H9 (cell line): ENCODE measurements around the gene GEMIN4. TPM values are rescaled to one million over a fixed set of nuclear protein-coding genes. Genes with fewer than 3 reads are reported as not detected.

Experiments
- DNase-seq: peaks from one replicate; pipeline ENCODE4 v3.0.0-alpha.2; 2017
- H2AFZ ChIP-seq: one replicate; pipeline ENCODE4 v1.6.1; 2013; ENCODE audit warnings: mild to moderate bottlenecking, low read length, control low read depth, moderate library complexity
- H2AK5ac ChIP-seq: 2 replicates; pipeline ENCODE4 v1.6.1; 2013; ENCODE audit warnings: low read length, control low read depth, mixed read lengths; ENCODE audit not compliant: insufficient read length
- H2BK120ac ChIP-seq: one replicate; pipeline ENCODE4 v1.6.1; 2013; ENCODE audit warnings: low read depth, mild to moderate bottlenecking, low read length, control low read depth, inconsistent platforms; ENCODE audit not compliant: poor library complexity, severe bottlenecking
- H2BK12ac ChIP-seq: 2 replicates; pipeline ENCODE4 v1.6.1; 2013; ENCODE audit warnings: low read length, control low read depth, mixed read lengths, low read depth; ENCODE audit not compliant: insufficient read length
- H2BK15ac ChIP-seq: 2 replicates; pipeline ENCODE4 v1.6.1; 2013; ENCODE audit warnings: low read depth, low read length, control low read depth
- H2BK20ac ChIP-seq: one replicate; pipeline ENCODE4 v1.6.1; 2013; ENCODE audit warnings: low read depth, mild to moderate bottlenecking, low read length, control low read depth, inconsistent platforms; ENCODE audit not compliant: poor library complexity, severe bottlenecking
- H2BK5ac ChIP-seq: 2 replicates; pipeline ENCODE4 v1.6.1; 2013; ENCODE audit warnings: low read length, control low read depth, mixed read lengths; ENCODE audit not compliant: insufficient read length
- H3K14ac ChIP-seq: 2 replicates; pipeline ENCODE4 v1.6.1; 2013; ENCODE audit warnings: low read length, control low read depth; ENCODE audit not compliant: insufficient read depth
- H3K18ac ChIP-seq: 2 replicates; pipeline ENCODE4 v1.6.1; 2013; ENCODE audit warnings: low read depth, mild to moderate bottlenecking, mixed read lengths, low read length, control low read depth; ENCODE audit not compliant: insufficient read length
- H3K23ac ChIP-seq: 2 replicates; pipeline ENCODE4 v1.6.1; 2013; ENCODE audit warnings: low read length, control low read depth, mixed read lengths, low read depth; ENCODE audit not compliant: insufficient read length
- H3K23me2 ChIP-seq: 2 replicates; pipeline ENCODE4 v1.6.1; 2013; ENCODE audit warnings: low read depth, mild to moderate bottlenecking, mixed read lengths, low read length, control low read depth; ENCODE audit not compliant: insufficient read length, poor library complexity, severe bottlenecking
- H3K27ac ChIP-seq: 2 replicates; pipeline ENCODE4 v1.5.1; 2013; ENCODE audit warnings: low read length, control low read depth, mixed read lengths, low read depth; ENCODE audit not compliant: insufficient read length
- H3K27me3 ChIP-seq: 2 replicates; pipeline ENCODE4 v1.6.1; 2013; ENCODE audit warnings: low read length, control low read depth, inconsistent platforms; ENCODE audit not compliant: insufficient read depth
- H3K4ac ChIP-seq: 2 replicates; pipeline ENCODE4 v1.6.1; 2013; ENCODE audit warnings: low read depth, mild to moderate bottlenecking, control low read depth, inconsistent platforms, low read length, moderate library complexity
- H3K4me1 ChIP-seq: 2 replicates; pipeline ENCODE4 v1.6.1; 2013; ENCODE audit warnings: low read length, control low read depth, inconsistent platforms; ENCODE audit not compliant: insufficient read depth
- H3K4me2 ChIP-seq: 2 replicates; pipeline ENCODE4 v1.6.1; 2013; ENCODE audit warnings: low read length, control low read depth, mixed read lengths; ENCODE audit not compliant: insufficient read length, insufficient read depth
- H3K56ac ChIP-seq: 2 replicates; pipeline ENCODE4 v1.6.1; 2013; ENCODE audit warnings: low read depth, mild to moderate bottlenecking, mixed read lengths, low read length, control low read depth; ENCODE audit not compliant: insufficient read length
- H3K79me1 ChIP-seq: 2 replicates; pipeline ENCODE4 v1.6.1; 2013; ENCODE audit warnings: low read depth, mild to moderate bottlenecking, moderate library complexity, low read length, control low read depth, inconsistent platforms; ENCODE audit not compliant: insufficient read depth, poor library complexity, severe bottlenecking
- H3K79me2 ChIP-seq: 2 replicates; pipeline ENCODE4 v1.6.1; 2013; ENCODE audit warnings: low read length, control low read depth, inconsistent platforms; ENCODE audit not compliant: insufficient read depth
- H3K9ac ChIP-seq: 2 replicates; pipeline ENCODE4 v1.6.1; 2013; ENCODE audit warnings: low read length, control low read depth, mixed read lengths; ENCODE audit not compliant: insufficient read length; ENCODE audit errors: extremely low read depth
- H3K9me3 ChIP-seq: one replicate; pipeline ENCODE4 v1.6.1; 2013; ENCODE audit warnings: low read depth, low read length, inconsistent platforms; ENCODE audit not compliant: control insufficient read depth
- H3T11ph ChIP-seq: one replicate; pipeline ENCODE4 v1.6.1; 2013; ENCODE audit warnings: mild to moderate bottlenecking, low read length, control low read depth, inconsistent platforms
- H4K20me1 ChIP-seq: one replicate; pipeline ENCODE4 v1.6.1; 2013; ENCODE audit not compliant: control insufficient read depth, insufficient read length, insufficient read depth
- H4K5ac ChIP-seq: 2 replicates; pipeline ENCODE4 v1.6.1; 2013; ENCODE audit warnings: low read depth, mild to moderate bottlenecking, mixed read lengths, low read length, control low read depth; ENCODE audit not compliant: insufficient read length
- H4K8ac ChIP-seq: replicated peaks from 2 replicates; pipeline ENCODE4 v1.6.1; 2013; ENCODE audit warnings: low read length, control low read depth, mixed read lengths, low read depth; ENCODE audit not compliant: insufficient read length
- H4K91ac ChIP-seq: 2 replicates; pipeline ENCODE4 v1.6.1; 2013; ENCODE audit warnings: low read depth, mild to moderate bottlenecking, moderate library complexity, mixed read lengths, low read length, control low read depth; ENCODE audit not compliant: insufficient read length
- H3K27ac Mint-ChIP-seq, 3 experiments: 2 replicates in 2 of 3; 3 replicates in 1 of 3; pipeline ENCODE4 v1.8.0; 2020 to 2021; ENCODE audit warnings: mixed read lengths in 3 of 3, mild to moderate bottlenecking in 1 of 3, moderate library complexity in 1 of 3
- H3K27me3 Mint-ChIP-seq: 2 replicates; pipeline ENCODE4 v1.8.0; 2021; ENCODE audit warnings: low read depth, mild to moderate bottlenecking, moderate library complexity, mixed read lengths
- H3K36me3 Mint-ChIP-seq, 3 experiments: 2 replicates in 2 of 3; 3 replicates in 1 of 3; pipeline ENCODE4 v1.8.0; 2020 to 2021; ENCODE audit warnings: low read depth in 3 of 3, mixed read lengths in 3 of 3; ENCODE audit not compliant: insufficient read depth in 1 of 3
- H3K4me1 Mint-ChIP-seq, 2 experiments: 2 replicates each; pipeline ENCODE4 v1.8.0; 2020; ENCODE audit warnings: mixed read lengths in 2 of 2
- H3K4me3 Mint-ChIP-seq, 2 experiments: 2 replicates in 1 of 2; 3 replicates in 1 of 2; pipeline ENCODE4 v1.8.0; 2020 to 2021; ENCODE audit warnings: mild to moderate bottlenecking in 2 of 2, mixed read lengths in 2 of 2, moderate library complexity in 1 of 2
- H3K9me3 Mint-ChIP-seq, 2 experiments: 2 replicates in 1 of 2; 3 replicates in 1 of 2; pipeline ENCODE4 v1.8.0; 2020; ENCODE audit warnings: mild to moderate bottlenecking in 2 of 2, mixed read lengths in 2 of 2, moderate library complexity in 1 of 2
- WGBS: extraction: QIAGEN DNeasy Blood & Tissue Kit; methylation state at CpG from one replicate; pipeline ENCODE4 v1.1.7; 2013; ENCODE audit warnings: missing lambda C conversion rate, low lambda C conversion rate, mixed read lengths; ENCODE audit not compliant: insufficient read length; ENCODE audit errors: extremely low coverage; 5-methylcytosine and 5-hydroxymethylcytosine counted together
- total RNA-seq: library from RNA; stranded (reverse); gene quantifications from 2 replicates; pipeline ENCODE4 v1.2.1, GENCODE V29; 2021
- TF ChIP-seq, protein P1 (sequence below): fragments of 200-600 bp; sonication (generic); conservative IDR thresholded peaks from 3 replicates; pipeline ENCODE4 v1.8.0; 2021; ENCODE audit warnings: antibody characterized with exemption, mild to moderate bottlenecking

The GEMIN4 gene
- total RNA-seq, 1 experiment from 2014 or later = 56.8 TPM

DNA sequence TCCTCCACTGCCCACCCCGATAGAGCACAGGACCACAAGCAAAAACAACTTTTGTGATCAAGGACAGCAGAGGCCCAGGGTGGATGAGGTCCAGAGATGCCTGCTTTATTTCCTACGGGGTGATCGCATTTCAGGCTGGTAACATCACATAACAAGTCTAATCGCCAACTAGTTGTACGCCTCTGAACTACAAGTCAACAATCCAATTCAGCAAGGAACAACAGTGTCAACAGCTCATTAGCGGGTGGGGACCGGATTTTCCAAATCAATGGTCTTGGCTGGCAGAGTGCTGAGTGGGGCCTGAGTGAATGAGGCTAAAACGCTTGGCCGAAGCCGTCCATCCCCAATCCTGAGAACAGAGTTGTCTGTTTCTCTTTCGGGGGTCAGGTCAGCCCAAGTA, 47.2 kb upstream of the GEMIN4 start:
- no peak overlapping the region for H2BK15ac ChIP-seq
- H3K27ac Mint-ChIP-seq = peak overlapping the region in 2 of 3 experiments; percentile 53 to 91; a peak in 4 of 7 replicates
- H3K4me2 ChIP-seq = no peak overlapping the region

More for the DNA sequence above, 47.2 kb upstream of the GEMIN4 start:
- H3K9me3 Mint-ChIP-seq = no peaks in the 10 kb centered on the region
- TF ChIP-seq, protein P1, sequence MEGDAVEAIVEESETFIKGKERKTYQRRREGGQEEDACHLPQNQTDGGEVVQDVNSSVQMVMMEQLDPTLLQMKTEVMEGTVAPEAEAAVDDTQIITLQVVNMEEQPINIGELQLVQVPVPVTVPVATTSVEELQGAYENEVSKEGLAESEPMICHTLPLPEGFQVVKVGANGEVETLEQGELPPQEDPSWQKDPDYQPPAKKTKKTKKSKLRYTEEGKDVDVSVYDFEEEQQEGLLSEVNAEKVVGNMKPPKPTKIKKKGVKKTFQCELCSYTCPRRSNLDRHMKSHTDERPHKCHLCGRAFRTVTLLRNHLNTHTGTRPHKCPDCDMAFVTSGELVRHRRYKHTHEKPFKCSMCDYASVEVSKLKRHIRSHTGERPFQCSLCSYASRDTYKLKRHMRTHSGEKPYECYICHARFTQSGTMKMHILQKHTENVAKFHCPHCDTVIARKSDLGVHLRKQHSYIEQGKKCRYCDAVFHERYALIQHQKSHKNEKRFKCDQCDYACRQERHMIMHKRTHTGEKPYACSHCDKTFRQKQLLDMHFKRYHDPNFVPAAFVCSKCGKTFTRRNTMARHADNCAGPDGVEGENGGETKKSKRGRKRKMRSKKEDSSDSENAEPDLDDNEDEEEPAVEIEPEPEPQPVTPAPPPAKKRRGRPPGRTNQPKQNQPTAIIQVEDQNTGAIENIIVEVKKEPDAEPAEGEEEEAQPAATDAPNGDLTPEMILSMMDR = no peak
- no peak overlapping the region for H3T11ph ChIP-seq
- H4K8ac ChIP-seq = no peak overlapping the region
- no peaks in the 10 kb centered on the region; the same call in 1 of the 2 replicates for H3K4me1 ChIP-seq
- peaks cover 10 to 11% of the 10 kb centered on the region in 2 experiments for H3K4me1 Mint-ChIP-seq
- H2BK12ac ChIP-seq = no peak overlapping the region
- H3K9ac ChIP-seq = no peak overlapping the region
- H3K4me3 Mint-ChIP-seq = no peak overlapping the region
- H3K36me3 Mint-ChIP-seq = peaks cover 3 to 46% (median 38%) of the 10 kb centered on the region in 3 experiments; a peak in 6 of 7 replicates
- H3K27ac ChIP-seq = no peak overlapping the region
- no peaks in the 10 kb centered on the region for H4K20me1 ChIP-seq
- no peak for DNase-seq
- no peak overlapping the region for H3K18ac ChIP-seq
- no peak overlapping the region for H3K23ac ChIP-seq
- H3K4ac ChIP-seq = no peak overlapping the region
- H4K5ac ChIP-seq = no peak overlapping the region
- no CpG with 5 or more reads among the region's 11 CpGs for WGBS
- H3K79me1 ChIP-seq = no peaks in the 10 kb centered on the region
- H2BK120ac ChIP-seq = no peak overlapping the region
- no peaks in the 10 kb centered on the region; the same call in 1 of the 2 replicates for H3K79me2 ChIP-seq
- H3K14ac ChIP-seq = no peak overlapping the region
- no peak overlapping the region for H4K91ac ChIP-seq
- no peak overlapping the region for H2BK5ac ChIP-seq
- no peak overlapping the region for H2AK5ac ChIP-seq
- no peaks in the 10 kb centered on the region for H3K9me3 ChIP-seq
- no peak overlapping the region for H3K56ac ChIP-seq
- no peak overlapping the region for H2BK20ac ChIP-seq
- H3K23me2 ChIP-seq = no peaks in the 10 kb centered on the region
- H2AFZ ChIP-seq = no peak overlapping the region
- H3K27me3 ChIP-seq = no peaks in the 10 kb centered on the region
- H3K27me3 Mint-ChIP-seq = no peaks in the 10 kb centered on the region
